ENCODE results near the gene SPPL2B. TPM values are rescaled to one million over a fixed set of nuclear protein-coding genes. Genes with fewer than 3 reads are reported as not detected.
A peak's percentile ranks its signal among the peaks of the same experiment; 100 is the strongest.

The SPPL2B gene
- polyA plus RNA-seq, 3 donors: 5.7 to 64.9 (median 8.7) TPM

DNA sequence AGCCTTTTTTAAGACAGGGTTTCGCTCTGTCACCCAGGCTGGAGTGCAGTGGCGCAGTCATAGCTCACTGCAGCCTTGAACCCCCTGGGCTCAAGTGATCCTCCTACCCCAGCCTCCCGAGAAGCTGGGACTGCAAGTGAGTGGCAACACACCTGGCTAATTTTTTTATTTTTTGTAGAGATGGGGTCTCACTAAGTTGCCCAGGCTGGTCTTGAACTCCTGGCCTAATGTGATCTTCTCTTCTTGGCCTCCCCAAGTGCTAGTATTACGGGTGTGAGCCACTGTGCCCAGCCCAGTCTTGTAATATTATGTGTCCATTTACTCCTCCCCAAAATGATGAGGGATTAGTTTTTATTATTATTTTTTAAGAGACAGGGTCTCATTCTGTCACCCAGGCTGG is 17.4 kb upstream of the SPPL2B start:
- TF ChIP-seq, protein P1, sequence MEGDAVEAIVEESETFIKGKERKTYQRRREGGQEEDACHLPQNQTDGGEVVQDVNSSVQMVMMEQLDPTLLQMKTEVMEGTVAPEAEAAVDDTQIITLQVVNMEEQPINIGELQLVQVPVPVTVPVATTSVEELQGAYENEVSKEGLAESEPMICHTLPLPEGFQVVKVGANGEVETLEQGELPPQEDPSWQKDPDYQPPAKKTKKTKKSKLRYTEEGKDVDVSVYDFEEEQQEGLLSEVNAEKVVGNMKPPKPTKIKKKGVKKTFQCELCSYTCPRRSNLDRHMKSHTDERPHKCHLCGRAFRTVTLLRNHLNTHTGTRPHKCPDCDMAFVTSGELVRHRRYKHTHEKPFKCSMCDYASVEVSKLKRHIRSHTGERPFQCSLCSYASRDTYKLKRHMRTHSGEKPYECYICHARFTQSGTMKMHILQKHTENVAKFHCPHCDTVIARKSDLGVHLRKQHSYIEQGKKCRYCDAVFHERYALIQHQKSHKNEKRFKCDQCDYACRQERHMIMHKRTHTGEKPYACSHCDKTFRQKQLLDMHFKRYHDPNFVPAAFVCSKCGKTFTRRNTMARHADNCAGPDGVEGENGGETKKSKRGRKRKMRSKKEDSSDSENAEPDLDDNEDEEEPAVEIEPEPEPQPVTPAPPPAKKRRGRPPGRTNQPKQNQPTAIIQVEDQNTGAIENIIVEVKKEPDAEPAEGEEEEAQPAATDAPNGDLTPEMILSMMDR (IDR thresholded peaks at IDR 0.05): no peak
- Histone ChIP-seq H3K27me3 (ENCODE audit: control insufficient read depth in 2 of 2, insufficient read depth in 2 of 2, low read length in 2 of 2) (peaks cover 20 to 56% of the 10 kb centered on the region in 2 donors), H3K27ac (ENCODE audit: low read depth in 1 of 2, low read length in 2 of 2) (no peak overlapping the region), H3K9ac (ENCODE audit: insufficient read depth, low read length, poor library complexity, severe bottlenecking) (no peak overlapping the region), H3K4me2 (replicated peaks; ENCODE audit: extremely low read depth, low read length, poor library complexity, severe bottlenecking) (no peak overlapping the region), H3K9me3 (replicated peaks in 1 of 2; ENCODE audit: control insufficient read depth in 1 of 2, insufficient read depth in 1 of 2, low read length in 2 of 2) (peaks cover 3 to 10% of the 10 kb centered on the region in 2 donors), H3K4me1 (ENCODE audit: control insufficient read depth in 1 of 2, insufficient read depth in 2 of 2, low read length in 2 of 2) (peaks cover 16 to 34% of the 10 kb centered on the region in 2 donors), H4K20me1 (ENCODE audit: insufficient read depth, low read length) (no peaks in the 10 kb centered on the region), H3K36me3 (replicated peaks in 1 of 2; ENCODE audit: control insufficient read depth in 1 of 2, insufficient read depth in 2 of 2, low read length in 2 of 2) (no peaks in the 10 kb centered on the region), H3K4me3 (replicated peaks in 1 of 3; ENCODE audit: low read depth in 2 of 3, low read length in 3 of 3) (no peak overlapping the region), H2AFZ (ENCODE audit: insufficient read depth, low read depth, low read length, poor library complexity, severe bottlenecking) (no peak overlapping the region), H3K79me2 (ENCODE audit: insufficient read depth, low read length) (no peaks in the 10 kb centered on the region)
- Mint-ChIP-seq H3K36me3 (peaks cover 5 to 9% of the 10 kb centered on the region in 2 donors), H3K9me3 (peaks cover 8 to 45% (median 24%) of the 10 kb centered on the region in 7 donors), H3K4me1 (peaks cover 25% of the 10 kb centered on the region), H3K4me3 (no peak overlapping the region), H3K27me3 (ENCODE audit: low read depth in 3 of 3) (peaks cover 55 to 76% (median 74%) of the 10 kb centered on the region in 3 donors), H3K27ac (no peak overlapping the region)
- WGBS (ENCODE audit: insufficient coverage): 100% methylated on average over 1 of the region's 4 CpGs
- intact Hi-C loops (cut with micrococcal nuclease): no loop called here
- DNase-seq: no peak

DNA sequence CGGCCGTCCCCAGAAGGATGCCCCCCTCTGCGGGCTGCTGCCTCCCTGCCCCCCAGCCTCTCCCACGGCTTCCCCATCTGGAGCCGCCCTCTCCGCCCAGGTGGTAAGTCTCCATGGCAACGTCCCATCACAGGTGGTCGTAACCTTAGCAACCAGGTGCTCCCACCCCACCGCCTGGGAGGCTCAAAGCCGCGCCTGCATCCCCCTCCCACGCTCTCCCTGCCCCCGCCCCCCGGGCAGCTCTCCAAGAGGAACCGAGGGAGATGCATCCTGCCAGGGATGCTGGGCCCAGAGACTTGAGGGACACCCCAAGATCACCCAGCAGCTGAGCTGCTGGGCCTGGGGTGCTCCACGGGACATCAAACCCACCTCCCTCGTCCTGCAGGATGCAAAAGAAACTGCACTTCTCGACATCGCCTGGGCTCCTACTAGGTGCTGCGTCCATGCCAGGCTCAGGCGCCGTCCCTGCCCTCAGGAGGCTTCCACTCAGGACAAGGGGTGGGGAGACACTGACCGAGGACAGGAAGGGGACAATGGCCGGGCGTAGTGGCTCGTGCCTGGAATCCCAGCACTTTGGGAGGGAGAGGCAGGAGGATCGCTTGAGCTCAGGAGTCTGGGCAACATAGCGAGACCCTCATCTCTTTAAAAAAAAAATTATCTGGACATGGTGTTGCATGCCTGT is 15.5 kb upstream of the SPPL2B start:
- Histone ChIP-seq H3K27me3 (ENCODE audit: control insufficient read depth in 2 of 2, insufficient read depth in 2 of 2, low read length in 2 of 2) (peaks cover 3 to 39% of the 10 kb centered on the region in 2 donors), H3K9me3 (replicated peaks in 1 of 2; ENCODE audit: control insufficient read depth in 1 of 2, insufficient read depth in 1 of 2, low read length in 2 of 2) (peaks cover 0 to 10% of the 10 kb centered on the region in 2 donors), H3K4me1 (ENCODE audit: control insufficient read depth in 1 of 2, insufficient read depth in 2 of 2, low read length in 2 of 2) (peaks cover 18 to 36% of the 10 kb centered on the region in 2 donors), H3K4me2 (replicated peaks; ENCODE audit: extremely low read depth, low read length, poor library complexity, severe bottlenecking) (no peak overlapping the region), H4K20me1 (ENCODE audit: insufficient read depth, low read length) (no peaks in the 10 kb centered on the region), H3K27ac (ENCODE audit: low read depth in 1 of 2, low read length in 2 of 2) (no peak overlapping the region), H3K9ac (ENCODE audit: insufficient read depth, low read length, poor library complexity, severe bottlenecking) (no peak overlapping the region), H2AFZ (ENCODE audit: insufficient read depth, low read depth, low read length, poor library complexity, severe bottlenecking) (no peak overlapping the region), H3K36me3 (replicated peaks in 1 of 2; ENCODE audit: control insufficient read depth in 1 of 2, insufficient read depth in 2 of 2, low read length in 2 of 2) (no peaks in the 10 kb centered on the region), H3K79me2 (ENCODE audit: insufficient read depth, low read length) (no peaks in the 10 kb centered on the region), H3K4me3 (replicated peaks in 1 of 3; ENCODE audit: low read depth in 2 of 3, low read length in 3 of 3) (no peak overlapping the region)
- H3K9me3 Mint-ChIP-seq: peaks cover 8 to 36% (median 22%) of the 10 kb centered on the region in 7 donors
- 34% methylated on average over 24 of the region's 28 CpGs for WGBS (ENCODE audit: insufficient coverage)
- H3K36me3 Mint-ChIP-seq: peaks cover 2 to 9% of the 10 kb centered on the region in 2 donors
- TF ChIP-seq, protein P1 (IDR thresholded peaks at IDR 0.05): no peak
- no peak for DNase-seq
- peak overlapping the region in 1 of 2 donors; percentile 48 for H3K4me3 Mint-ChIP-seq
- H3K4me1 Mint-ChIP-seq: peaks cover 29% of the 10 kb centered on the region
- intact Hi-C loops (cut with micrococcal nuclease): no loop called here
- H3K27ac Mint-ChIP-seq: no peak overlapping the region
- H3K27me3 Mint-ChIP-seq (ENCODE audit: low read depth in 3 of 3): peaks cover 39 to 61% (median 57%) of the 10 kb centered on the region in 3 donors

Data from CD14-positive monocyte (primary cell).